Measurements from ENCODE around the gene RALB. TPM values are rescaled to one million over a fixed set of nuclear protein-coding genes. Genes with fewer than 3 reads are reported as not detected.

The RALB gene
- total and polyA plus RNA-seq, 2 of the 4 experiments (the other 2 are of a cell fraction): 53.6 to 54.7 TPM

GRCh38 chr2:120231974-120232635 is 20.5 kb upstream of the RALB start:
- Histone ChIP-seq H2BK15ac (ENCODE audit: low read depth, low read length) (no peak overlapping the region; the same call in 2 of the 3 replicates), H3K4me2 (ENCODE audit: low read depth, low read length) (peak overlapping the region; percentile 71), H4K91ac (ENCODE audit: insufficient read depth, low read depth, low read length) (peak overlapping the region; percentile 44), H4K20me1 (ENCODE audit: insufficient read depth, low read length) (no peaks in the 10 kb centered on the region; the same call in 1 of the 2 replicates), H2AFZ (replicated peaks; ENCODE audit: low read length, poor library complexity) (peak overlapping the region; percentile 92), H3K4me3 (ENCODE audit: insufficient read depth, low read depth, low read length) (peak overlapping the region; percentile 39), H3K18ac (ENCODE audit: low read depth, low read length) (peak overlapping the region; percentile 14; the same call in 1 of the 2 replicates), H4K5ac (ENCODE audit: low read depth, low read length) (peak overlapping the region; percentile 31), H3K9me1 (ENCODE audit: insufficient read depth, low read length) (no peaks in the 10 kb centered on the region), H2BK20ac (ENCODE audit: low read depth, low read length) (peak overlapping the region; percentile 39; the same call in 1 of the 2 replicates), H3K9ac (ENCODE audit: low read depth, low read length) (peak overlapping the region; percentile 61), H3K27me3 (ENCODE audit: control insufficient read depth, insufficient read depth, low read length) (peaks cover 4% of the 10 kb centered on the region; the same call in 1 of the 2 replicates), H3K14ac (replicated peaks; ENCODE audit: low read depth, low read length) (peak overlapping the region; percentile 86), H2AK5ac (ENCODE audit: low read depth, low read length) (no peak overlapping the region), H3K9me3 (ENCODE audit: control insufficient read depth, insufficient read depth, low read length) (no peaks in the 10 kb centered on the region), H3K36me3 (ENCODE audit: control insufficient read depth, insufficient read depth, low read length) (no peaks in the 10 kb centered on the region), H3K4me1 (ENCODE audit: control insufficient read depth, insufficient read depth, low read length) (peaks cover 2% of the 10 kb centered on the region; the same call in 1 of the 2 replicates), H3K4ac (ENCODE audit: low read depth, low read length) (peak overlapping the region; percentile 24; the same call in 1 of the 2 replicates), H4K8ac (ENCODE audit: low read depth in 2 of 2, low read length in 2 of 2) (peak overlapping the region; percentile 56 to 82; a peak in 3 of 4 replicates), H3K79me1 (ENCODE audit: low read depth in 1 of 2, low read length in 2 of 2) (no peaks in the 10 kb centered on the region), H2AK9ac (replicated peaks; ENCODE audit: low read depth, low read length, poor library complexity) (peak overlapping the region; percentile 29), H3K56ac (ENCODE audit: extremely low read depth, insufficient read depth, low read length) (no peak overlapping the region), H2BK120ac (ENCODE audit: low read depth, low read length) (peak overlapping the region; percentile 79), H3K23ac (ENCODE audit: low read depth, low read length) (peak overlapping the region; percentile 53; the same call in 1 of the 2 replicates), H3K27ac (ENCODE audit: insufficient read depth, low read length) (no peak overlapping the region), H2BK5ac (ENCODE audit: low read depth, low read length, poor library complexity, severe bottlenecking) (no peak overlapping the region)
- dilution Hi-C loops (cut with HindIII; ENCODE audit: low sequenced_read_pairs, unreplicated experiment) (no loop called here), in situ Hi-C loops (cut with MboI; ENCODE audit: low sequenced_read_pairs) (loop anchor here (25.0 kb wide), 1 partner anchor 995 kb away; no protein-coding TSS in a partner anchor), intact Hi-C loops (cut with micrococcal nuclease) (no loop called here)
- POLR2A ChIA-PET (ENCODE audit: unreplicated experiment): interaction anchor here (0.6 kb wide), 2 partner anchors 9 to 697 kb away, joined by 3 to 7 read pairs; partner anchors contain the start of gene TMEM185B
- 100% methylated on average over 1 of the region's 15 CpGs; no CpG with 5 or more reads in 1 of the 2 experiments for WGBS, 2 experiments (ENCODE audit: extremely low coverage in 2 of 2, insufficient read length in 1 of 2)
- TF ChIP-seq MAFK (IDR thresholded peaks at IDR 0.05; ENCODE audit: low read depth, low read length): no peak
- no peak for TF ChIP-seq USF2 (IDR thresholded peaks at IDR 0.05; ENCODE audit: low read depth, low read length)
- no peak for TF ChIP-seq SMC3 (IDR thresholded peaks at IDR 0.05; ENCODE audit: low read depth, low read length)
- no peak for TF ChIP-seq RFX5 (IDR thresholded peaks at IDR 0.05; ENCODE audit: low read depth, low read length)
- no peak for TF ChIP-seq CHD1 (IDR thresholded peaks at IDR 0.05; ENCODE audit: low read depth, low read length)
- DNase-seq (peak; percentile 50), ATAC-seq (ENCODE audit: low read depth) (peak; percentile 68)
- CTCF ChIA-PET: no interaction called here
- BruUV-seq (replicated peaks): no TSS peak
